Femur (tissue), 1 donor: ENCODE data around the gene OAF.

Source experiments
- DNase-seq: peaks from one replicate; pipeline ENCODE4 v3.0.0-alpha.2; 2017

The OAF gene

GRCh38 chr11:120224361-120224760, 13.5 kb downstream of the OAF start:
- DNase-seq: no peak

GRCh38 chr11:120224972-120225909, 14.4 kb downstream of the OAF start:
- peak; percentile 66 for DNase-seq

GRCh38 chr11:120226242-120226641, 15.4 kb downstream of the OAF start:
- DNase-seq: no peak

GRCh38 chr11:120226714-120227113, 15.9 kb downstream of the OAF start:
- no peak for DNase-seq

GRCh38 chr11:120227228-120227852, 16.5 kb downstream of the OAF start:
- no peak for DNase-seq

GRCh38 chr11:120228794-120229384, 18.1 kb downstream of the OAF start:
- no peak for DNase-seq

GRCh38 chr11:120229451-120230424, 18.9 kb downstream of the OAF start:
- no peak for DNase-seq

GRCh38 chr11:120230433-120231071, 19.7 kb downstream of the OAF start:
- no peak for DNase-seq

GRCh38 chr11:120231963-120232362, 21.1 kb downstream of the OAF start:
- DNase-seq: no peak

- no peak for DNase-seq
These were observed 22.5 kb downstream of the OAF start for GRCh38 chr11:120233207-120233803.

GRCh38 chr11:120235024-120235628, 24.3 kb downstream of the OAF start:
- DNase-seq: peak; percentile 69

GRCh38 chr11:120236169-120237107, 25.6 kb downstream of the OAF start:
- DNase-seq: no peak

GRCh38 chr11:120238968-120239620, 28.3 kb downstream of the OAF start:
- no peak for DNase-seq

- no peak for DNase-seq
These were observed 29.1 kb downstream of the OAF start, which contains the start of gene POU2F3 for GRCh38 chr11:120239713-120240640. Gene POU2F3 (plus strand): TSS chr11:120240140. CDS start chr11:120240344, 204 bp downstream.

GRCh38 chr11:120240866-120241265, 30.0 kb downstream of the OAF start:
- no peak for DNase-seq

- no peak for DNase-seq
These were observed 30.4 kb downstream of the OAF start for GRCh38 chr11:120241277-120241676.

- no peak for DNase-seq
These were observed 32.4 kb downstream of the OAF start for GRCh38 chr11:120243221-120243620.
